ENCODE results near the gene SORL1.

DNA sequence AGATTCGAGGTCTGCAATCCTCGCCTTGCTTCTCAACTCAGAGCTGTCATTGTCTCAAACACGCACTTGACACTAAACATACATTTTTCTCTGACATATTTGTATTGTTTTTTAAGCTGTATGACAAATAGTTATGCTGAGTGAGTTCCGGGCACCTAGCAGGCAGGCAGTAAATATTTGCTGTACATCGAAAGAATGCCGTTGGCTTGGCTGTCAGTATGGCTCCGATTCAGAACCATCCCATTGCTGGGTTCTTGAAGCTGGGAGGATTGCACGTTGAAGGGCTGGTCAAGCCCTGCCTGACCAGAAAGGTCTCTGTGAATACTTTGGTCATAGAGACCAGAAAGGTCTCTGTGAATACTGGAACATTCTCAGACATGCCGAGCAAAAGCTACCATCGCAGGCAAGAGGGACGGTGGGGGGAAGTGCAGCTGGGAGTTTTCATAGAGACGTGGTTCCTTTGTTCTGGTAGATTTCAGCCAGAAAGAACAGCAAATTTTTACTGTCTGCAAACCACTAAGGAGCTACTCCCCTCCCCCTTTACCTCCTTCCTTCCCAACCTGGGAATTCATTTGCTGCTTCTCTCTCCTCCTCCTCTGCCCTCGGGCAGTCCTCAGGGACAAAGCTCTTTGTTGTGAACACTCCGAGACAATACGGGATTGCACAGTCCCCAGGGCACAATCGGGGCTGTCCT, 202.9 kb downstream of the SORL1 start:
- TF ChIP-seq, protein P1, sequence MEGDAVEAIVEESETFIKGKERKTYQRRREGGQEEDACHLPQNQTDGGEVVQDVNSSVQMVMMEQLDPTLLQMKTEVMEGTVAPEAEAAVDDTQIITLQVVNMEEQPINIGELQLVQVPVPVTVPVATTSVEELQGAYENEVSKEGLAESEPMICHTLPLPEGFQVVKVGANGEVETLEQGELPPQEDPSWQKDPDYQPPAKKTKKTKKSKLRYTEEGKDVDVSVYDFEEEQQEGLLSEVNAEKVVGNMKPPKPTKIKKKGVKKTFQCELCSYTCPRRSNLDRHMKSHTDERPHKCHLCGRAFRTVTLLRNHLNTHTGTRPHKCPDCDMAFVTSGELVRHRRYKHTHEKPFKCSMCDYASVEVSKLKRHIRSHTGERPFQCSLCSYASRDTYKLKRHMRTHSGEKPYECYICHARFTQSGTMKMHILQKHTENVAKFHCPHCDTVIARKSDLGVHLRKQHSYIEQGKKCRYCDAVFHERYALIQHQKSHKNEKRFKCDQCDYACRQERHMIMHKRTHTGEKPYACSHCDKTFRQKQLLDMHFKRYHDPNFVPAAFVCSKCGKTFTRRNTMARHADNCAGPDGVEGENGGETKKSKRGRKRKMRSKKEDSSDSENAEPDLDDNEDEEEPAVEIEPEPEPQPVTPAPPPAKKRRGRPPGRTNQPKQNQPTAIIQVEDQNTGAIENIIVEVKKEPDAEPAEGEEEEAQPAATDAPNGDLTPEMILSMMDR (IDR thresholded peaks at IDR 0.05; ENCODE audit: control extremely low read depth in 1 of 3, insufficient read depth in 1 of 3, low read depth in 1 of 3, low read length in 3 of 3), result no peak
- TF ChIP-seq POLR2A (IDR thresholded peaks at IDR 0.05; ENCODE audit: control extremely low read depth in 1 of 2, low read depth in 2 of 2, low read length in 2 of 2) (no peak), BRCA1 (IDR thresholded peaks at IDR 0.05; ENCODE audit: low read depth, low read length) (no peak), FOSL1 (IDR thresholded peaks at IDR 0.05; ENCODE audit: insufficient read depth, low read depth, low read length) (no peak), KDM1A (IDR thresholded peaks at IDR 0.05; ENCODE audit: borderline replicate concordance, low read length) (no peak), EGR1 (IDR thresholded peaks at IDR 0.05; ENCODE audit: borderline replicate concordance, low read depth, low read length) (no peak), RAD21 (IDR thresholded peaks at IDR 0.05 in 1 of 2, conservative IDR thresholded peaks at IDR 0.05 in 1 of 2; ENCODE audit: low read depth in 2 of 2, low read length in 2 of 2) (no peak), POLR2AphosphoS5 (IDR thresholded peaks at IDR 0.05; ENCODE audit: low read depth, low read length) (no peak), EZH2 (IDR thresholded peaks at IDR 0.05; ENCODE audit: low read depth, low read length, severe bottlenecking) (no peak)
- TF ChIP-seq, protein P2, sequence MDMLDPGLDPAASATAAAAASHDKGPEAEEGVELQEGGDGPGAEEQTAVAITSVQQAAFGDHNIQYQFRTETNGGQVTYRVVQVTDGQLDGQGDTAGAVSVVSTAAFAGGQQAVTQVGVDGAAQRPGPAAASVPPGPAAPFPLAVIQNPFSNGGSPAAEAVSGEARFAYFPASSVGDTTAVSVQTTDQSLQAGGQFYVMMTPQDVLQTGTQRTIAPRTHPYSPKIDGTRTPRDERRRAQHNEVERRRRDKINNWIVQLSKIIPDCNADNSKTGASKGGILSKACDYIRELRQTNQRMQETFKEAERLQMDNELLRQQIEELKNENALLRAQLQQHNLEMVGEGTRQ (IDR thresholded peaks at IDR 0.05; ENCODE audit: low read length), result no peak

All from H1 (cell line).